ENCODE measurements around the gene LIMA1. TPM values are rescaled to one million over a fixed set of nuclear protein-coding genes. Genes with fewer than 3 reads are reported as not detected.

Gene LIMA1
- total RNA-seq, 4 donors from 2014 or later, result 47.2 to 62.1 (median 54.5) TPM

GRCh38 chr12:50287271-50287670 is 4.0 kb upstream of the LIMA1 start:
- H3K4me3 ChIP-seq (ENCODE audit: low read depth, poor library complexity, severe bottlenecking), result no peak overlapping the region
- DNase-seq (ENCODE audit: low spot score in 2 of 2), result no peak
- 76 to 78% methylated on average over 7 of the region's 7 CpGs for WGBS, 2 donors
- intact Hi-C loops (cut with DNase I; ENCODE audit: low total_unique reads), result no loop called here
- TF ChIP-seq CTCF (IDR thresholded peaks at IDR 0.05) (no peak), POLR2A (IDR thresholded peaks at IDR 0.05) (no peak)

GRCh38 chr12:50285253-50285652 is 1.9 kb upstream of the LIMA1 start:
- TF ChIP-seq CTCF (IDR thresholded peaks at IDR 0.05) (no peak), POLR2A (IDR thresholded peaks at IDR 0.05) (no peak)
- WGBS, 2 donors, result 80% methylated on average over 1 of the region's 1 CpG
- intact Hi-C loops (cut with DNase I; ENCODE audit: low total_unique reads), result no loop called here
- no peak for DNase-seq (ENCODE audit: low spot score in 2 of 2)
- no peak overlapping the region for H3K4me3 ChIP-seq (ENCODE audit: low read depth, poor library complexity, severe bottlenecking)

- intact Hi-C loops (cut with DNase I; ENCODE audit: low total_unique reads), result no loop called here
- peak in 1 of 2 donors; percentile 32 for DNase-seq (ENCODE audit: low spot score in 2 of 2)
- no peak for TF ChIP-seq CTCF (IDR thresholded peaks at IDR 0.05)
- H3K4me3 ChIP-seq (ENCODE audit: low read depth, poor library complexity, severe bottlenecking), result peak overlapping the region; percentile 88
- 2 to 5% methylated on average over 14 of the region's 14 CpGs for WGBS, 2 donors
Measured at GRCh38 chr12:50282721-50283228, 545 bp downstream of the LIMA1 start.

GRCh38 chr12:50279501-50279900 is 3.8 kb downstream of the LIMA1 start:
- TF ChIP-seq CTCF (IDR thresholded peaks at IDR 0.05) (no peak), POLR2A (IDR thresholded peaks at IDR 0.05) (no peak)
- WGBS, 2 donors, result 94 to 96% methylated on average over 4 of the region's 4 CpGs

GRCh38 chr12:50276912-50277671 is 6.2 kb downstream of the LIMA1 start:
- intact Hi-C loops (cut with DNase I; ENCODE audit: low total_unique reads), result no loop called here
- H3K4me3 ChIP-seq (ENCODE audit: low read depth, poor library complexity, severe bottlenecking), result no peak overlapping the region
- 61 to 63% methylated on average over 3 of the region's 3 CpGs for WGBS, 2 donors
- no peak for TF ChIP-seq CTCF (IDR thresholded peaks at IDR 0.05)
- no peak for TF ChIP-seq POLR2A (IDR thresholded peaks at IDR 0.05)
- no peak for DNase-seq (ENCODE audit: low spot score in 2 of 2)

More at GRCh38 chr12:50279501-50279900, 3.8 kb downstream of the LIMA1 start:
- intact Hi-C loops (cut with DNase I; ENCODE audit: low total_unique reads), result no loop called here
- DNase-seq (ENCODE audit: low spot score in 2 of 2), result no peak
- H3K4me3 ChIP-seq (ENCODE audit: low read depth, poor library complexity, severe bottlenecking), result no peak overlapping the region

Measured in lower leg skin (tissue), 4 donors.